HUES6 (cell line): ENCODE results near the gene SNX8.

Experiments
- H3K27ac ChIP-seq: 2 replicates; pipeline ENCODE4 v1.7.0; 2013; ENCODE audit warnings: low read depth, mild to moderate bottlenecking, low read length, inconsistent platforms
- H3K27me3 ChIP-seq: 2 replicates; pipeline ENCODE4 v1.6.1; 2013; ENCODE audit warnings: low read length; ENCODE audit not compliant: control insufficient read depth, insufficient read depth
- H3K36me3 ChIP-seq: 2 replicates; pipeline ENCODE4 v1.6.1; 2013; ENCODE audit warnings: low read length; ENCODE audit not compliant: control insufficient read depth, insufficient read depth
- H3K4me1 ChIP-seq: 2 replicates; pipeline ENCODE4 v1.6.1; 2013; ENCODE audit warnings: low read length; ENCODE audit not compliant: control insufficient read depth, insufficient read depth
- H3K4me3 ChIP-seq: 2 replicates; pipeline ENCODE4 v1.5.1; 2013; ENCODE audit warnings: low read depth, low read length
- H3K9ac ChIP-seq: one replicate; pipeline ENCODE4 v1.6.1; 2013; ENCODE audit warnings: mild to moderate bottlenecking, low read length
- H3K9me3 ChIP-seq: 2 replicates; pipeline ENCODE4 v1.6.1; 2013; ENCODE audit warnings: low read depth, low read length; ENCODE audit not compliant: control insufficient read depth, insufficient read depth

Gene SNX8

GRCh38 chr7:2253021-2253420 lies 61.2 kb downstream of the SNX8 start:
- peaks cover 8% of the 10 kb centered on the region; the same call in 1 of the 2 replicates for H3K4me1 ChIP-seq
- H3K4me3 ChIP-seq: no peak overlapping the region
- peaks cover 72% of the 10 kb centered on the region for H3K36me3 ChIP-seq
- no peaks in the 10 kb centered on the region for H3K9me3 ChIP-seq
- no peaks in the 10 kb centered on the region for H3K27me3 ChIP-seq
- H3K9ac ChIP-seq: no peak overlapping the region
- H3K27ac ChIP-seq: no peak overlapping the region

GRCh38 chr7:2251841-2252771 lies 62.1 kb downstream of the SNX8 start:
- no peak overlapping the region for H3K4me3 ChIP-seq
- peaks cover 13% of the 10 kb centered on the region for H3K4me1 ChIP-seq
- no peaks in the 10 kb centered on the region for H3K9me3 ChIP-seq
- H3K36me3 ChIP-seq: peaks cover 67% of the 10 kb centered on the region
- H3K9ac ChIP-seq: no peak overlapping the region
- no peaks in the 10 kb centered on the region for H3K27me3 ChIP-seq
- peak overlapping the region; percentile 75 for H3K27ac ChIP-seq

DNA sequence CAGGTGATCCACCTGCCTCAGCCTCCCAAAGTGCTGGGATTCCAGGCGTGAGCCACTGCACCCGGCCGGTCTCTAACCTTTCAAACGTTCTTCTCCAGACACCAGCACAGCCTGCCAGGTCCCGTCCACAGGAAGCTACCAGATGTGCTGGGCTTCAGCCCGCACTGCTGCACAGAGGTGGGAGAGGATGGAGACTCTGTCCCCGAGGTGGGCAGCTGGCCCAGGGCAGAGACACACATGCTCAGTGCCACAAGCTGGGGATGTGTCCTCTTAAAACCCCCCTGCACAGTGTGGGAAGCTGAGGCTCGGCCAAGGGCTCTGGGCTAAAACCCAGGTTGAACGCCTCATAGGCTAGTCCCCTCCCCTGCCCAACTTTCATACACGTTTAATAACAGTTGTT lies 62.9 kb downstream of the SNX8 start:
- H3K27me3 ChIP-seq: no peaks in the 10 kb centered on the region
- peaks cover 13% of the 10 kb centered on the region for H3K4me1 ChIP-seq
- H3K4me3 ChIP-seq: no peak overlapping the region
- no peak overlapping the region for H3K27ac ChIP-seq
- H3K9ac ChIP-seq: no peak overlapping the region
- no peaks in the 10 kb centered on the region for H3K9me3 ChIP-seq
- H3K36me3 ChIP-seq: peaks cover 61% of the 10 kb centered on the region

GRCh38 chr7:2249744-2250323 lies 64.4 kb downstream of the SNX8 start:
- H3K36me3 ChIP-seq: peaks cover 60% of the 10 kb centered on the region
- H3K4me1 ChIP-seq: peaks cover 13% of the 10 kb centered on the region
- no peak overlapping the region for H3K27ac ChIP-seq
- H3K27me3 ChIP-seq: no peaks in the 10 kb centered on the region
- no peak overlapping the region for H3K9ac ChIP-seq
- H3K9me3 ChIP-seq: no peaks in the 10 kb centered on the region
- no peak overlapping the region for H3K4me3 ChIP-seq

GRCh38 chr7:2248984-2249694 lies 65.1 kb downstream of the SNX8 start:
- peaks cover 56% of the 10 kb centered on the region for H3K36me3 ChIP-seq
- no peaks in the 10 kb centered on the region for H3K9me3 ChIP-seq
- H3K27me3 ChIP-seq: no peaks in the 10 kb centered on the region
- H3K9ac ChIP-seq: peak overlapping the region; percentile 29
- no peak overlapping the region for H3K4me3 ChIP-seq
- no peak overlapping the region for H3K27ac ChIP-seq
- H3K4me1 ChIP-seq: peaks cover 13% of the 10 kb centered on the region

GRCh38 chr7:2247141-2247995 lies 66.9 kb downstream of the SNX8 start:
- Histone ChIP-seq H3K4me3 (no peak overlapping the region), H3K27me3 (no peaks in the 10 kb centered on the region), H3K9me3 (no peaks in the 10 kb centered on the region), H3K27ac (no peak overlapping the region), H3K9ac (no peak overlapping the region), H3K36me3 (peaks cover 45% of the 10 kb centered on the region), H3K4me1 (peaks cover 21% of the 10 kb centered on the region)

GRCh38 chr7:2245883-2246675 lies 68.2 kb downstream of the SNX8 start:
- no peaks in the 10 kb centered on the region for H3K27me3 ChIP-seq
- H3K9me3 ChIP-seq: no peaks in the 10 kb centered on the region
- H3K4me1 ChIP-seq: peaks cover 18% of the 10 kb centered on the region
- H3K36me3 ChIP-seq: peaks cover 37% of the 10 kb centered on the region
- no peak overlapping the region for H3K27ac ChIP-seq
- H3K9ac ChIP-seq: peak overlapping the region; percentile 36
- no peak overlapping the region for H3K4me3 ChIP-seq

DNA sequence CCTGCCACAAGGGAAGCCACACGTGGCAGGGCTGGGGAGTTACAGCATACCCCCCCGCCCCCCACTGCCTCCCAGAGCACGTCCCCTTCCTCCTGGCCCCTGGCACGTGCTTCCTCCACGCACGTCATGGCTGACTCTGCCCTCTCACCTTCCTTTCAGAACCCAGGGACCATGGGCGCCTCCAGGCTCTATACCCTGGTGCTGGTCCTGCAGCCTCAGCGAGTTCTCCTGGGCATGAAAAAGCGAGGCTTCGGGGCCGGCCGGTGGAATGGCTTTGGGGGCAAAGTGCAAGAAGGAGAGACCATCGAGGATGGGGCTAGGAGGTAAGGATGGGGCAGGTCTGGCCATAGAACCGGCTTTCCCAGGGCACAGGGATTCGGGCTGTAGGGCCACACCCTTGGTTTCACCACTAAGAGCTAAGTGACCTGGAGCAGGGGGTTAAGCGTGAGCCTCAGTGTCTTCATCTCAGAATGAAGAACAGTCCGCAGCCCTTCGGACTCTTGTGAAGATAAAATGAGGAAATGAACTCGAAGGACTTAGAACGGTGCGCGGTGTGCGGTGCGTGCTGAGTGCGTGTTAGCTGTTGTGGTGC lies 69.7 kb downstream of the SNX8 start:
- no peak overlapping the region for H3K27ac ChIP-seq
- H3K9me3 ChIP-seq: no peaks in the 10 kb centered on the region
- no peak overlapping the region for H3K9ac ChIP-seq
- H3K4me3 ChIP-seq: no peak overlapping the region
- H3K27me3 ChIP-seq: no peaks in the 10 kb centered on the region
- peaks cover 18% of the 10 kb centered on the region for H3K4me1 ChIP-seq
- H3K36me3 ChIP-seq: peaks cover 33% of the 10 kb centered on the region

DNA sequence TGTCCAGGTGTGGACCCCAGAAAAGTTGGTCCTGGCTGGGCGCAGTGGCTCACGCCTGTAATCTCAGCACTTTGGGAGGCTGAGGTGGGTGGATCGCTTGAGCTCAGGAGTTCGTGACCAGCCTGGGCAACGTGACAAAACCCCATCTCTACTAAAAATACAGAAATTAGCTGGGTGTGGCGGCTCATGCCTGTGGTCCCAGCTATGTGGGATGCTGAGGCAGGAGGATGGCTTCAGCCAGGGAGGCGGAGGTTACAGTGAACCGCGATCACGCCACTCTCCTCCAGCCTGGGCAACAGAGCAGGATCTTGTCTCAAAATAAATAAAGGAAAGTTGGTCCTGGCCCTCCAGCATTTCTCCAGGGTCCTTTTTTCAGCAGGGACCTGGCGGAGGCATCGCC lies 70.8 kb downstream of the SNX8 start:
- Histone ChIP-seq H3K4me3 (peak overlapping the region; percentile 90; the same call in 1 of the 2 replicates), H3K4me1 (peaks cover 12% of the 10 kb centered on the region), H3K27ac (no peak overlapping the region), H3K27me3 (no peaks in the 10 kb centered on the region), H3K36me3 (peaks cover 37% of the 10 kb centered on the region), H3K9ac (peak overlapping the region; percentile 15), H3K9me3 (no peaks in the 10 kb centered on the region)
